ENCODE measurements around the gene PPM1G. TPM values are rescaled to one million over a fixed set of nuclear protein-coding genes. Genes with fewer than 3 reads are reported as not detected.

The PPM1G gene, protein sequence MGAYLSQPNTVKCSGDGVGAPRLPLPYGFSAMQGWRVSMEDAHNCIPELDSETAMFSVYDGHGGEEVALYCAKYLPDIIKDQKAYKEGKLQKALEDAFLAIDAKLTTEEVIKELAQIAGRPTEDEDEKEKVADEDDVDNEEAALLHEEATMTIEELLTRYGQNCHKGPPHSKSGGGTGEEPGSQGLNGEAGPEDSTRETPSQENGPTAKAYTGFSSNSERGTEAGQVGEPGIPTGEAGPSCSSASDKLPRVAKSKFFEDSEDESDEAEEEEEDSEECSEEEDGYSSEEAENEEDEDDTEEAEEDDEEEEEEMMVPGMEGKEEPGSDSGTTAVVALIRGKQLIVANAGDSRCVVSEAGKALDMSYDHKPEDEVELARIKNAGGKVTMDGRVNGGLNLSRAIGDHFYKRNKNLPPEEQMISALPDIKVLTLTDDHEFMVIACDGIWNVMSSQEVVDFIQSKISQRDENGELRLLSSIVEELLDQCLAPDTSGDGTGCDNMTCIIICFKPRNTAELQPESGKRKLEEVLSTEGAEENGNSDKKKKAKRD
- 152 to 176 TPM (median 176 TPM) in 5 replicates for total RNA-seq (2022; extraction: Qiagen RNA extraction)

GRCh38 chr2:27409321-27410073, at the start of gene PPM1G:
TSS of gene PPM1G (minus strand) at chr2:27409591. CDS start at chr2:27409422, 169 bp downstream.

DNA sequence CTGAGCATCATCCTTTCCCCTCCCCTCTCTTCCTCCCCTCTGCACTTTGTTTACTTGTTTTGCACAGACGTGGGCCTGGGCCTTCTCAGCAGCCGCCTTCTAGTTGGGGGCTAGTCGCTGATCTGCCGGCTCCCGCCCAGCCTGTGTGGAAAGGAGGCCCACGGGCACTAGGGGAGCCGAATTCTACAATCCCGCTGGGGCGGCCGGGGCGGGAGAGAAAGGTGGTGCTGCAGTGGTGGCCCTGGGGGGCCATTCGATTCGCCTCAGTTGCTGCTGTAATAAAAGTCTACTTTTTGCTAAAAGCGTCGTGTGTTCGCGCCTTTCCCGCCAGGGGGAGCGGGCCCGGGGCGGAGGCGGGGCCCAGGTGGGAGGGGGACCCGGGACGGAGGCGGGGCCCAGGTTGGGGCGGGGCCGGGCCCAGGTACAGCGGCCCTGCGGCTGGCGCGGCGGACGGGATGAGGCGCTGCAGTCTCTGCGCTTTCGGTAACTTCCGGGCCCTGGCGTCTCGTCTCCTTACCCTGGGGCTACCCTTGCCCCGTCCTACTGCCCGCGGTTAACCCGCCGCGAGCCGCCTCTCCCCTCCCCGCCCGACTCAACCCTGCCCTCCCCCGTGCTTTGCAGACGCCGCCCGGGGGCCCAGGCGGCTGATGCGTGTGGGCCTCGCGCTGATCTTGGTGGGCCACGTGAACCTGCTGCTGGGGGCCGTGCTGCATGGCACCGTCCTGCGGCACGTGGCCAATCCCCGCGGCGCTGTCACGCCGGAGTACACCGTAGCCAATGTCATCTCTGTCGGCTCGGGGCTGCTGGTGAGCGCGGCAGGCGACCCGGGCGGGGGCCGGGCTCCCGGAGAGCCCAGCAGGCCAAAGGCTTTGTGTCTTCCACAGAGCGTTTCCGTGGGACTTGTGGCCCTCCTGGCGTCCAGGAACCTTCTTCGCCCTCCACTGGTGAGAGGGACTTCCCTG, 32.8 kb upstream of the PPM1G start, which contains the start of gene KRTCAP3:
KRTCAP3 (plus strand) TSS at position 424 of the 962 bp plus-strand sequence; CDS start at position 456, 32 bp downstream.

GRCh38 chr2:27428213-27428977, 19.0 kb upstream of the PPM1G start, which contains the start of gene NRBP1:
TSS of gene NRBP1 (plus strand) at chr2:27428631. CDS start at chr2:27433274, 4,643 bp downstream.

GRCh38 chr2:27380626-27381545, 28.5 kb downstream of the PPM1G start, which contains the start of gene ZNF513:
TSS of gene ZNF513 (minus strand) at chr2:27380734. CDS start at chr2:27380526, 208 bp downstream.

GRCh38 chr2:27370026-27370815, 39.2 kb downstream of the PPM1G start, which contains the start of the genes EIF2B4 and SNX17:
TSS of gene EIF2B4 (minus strand) at chr2:27370338. CDS start at chr2:27370314, 24 bp downstream.
TSS of gene SNX17 (plus strand) at chr2:27370616. CDS start at chr2:27370744, 128 bp downstream.

DNA sequence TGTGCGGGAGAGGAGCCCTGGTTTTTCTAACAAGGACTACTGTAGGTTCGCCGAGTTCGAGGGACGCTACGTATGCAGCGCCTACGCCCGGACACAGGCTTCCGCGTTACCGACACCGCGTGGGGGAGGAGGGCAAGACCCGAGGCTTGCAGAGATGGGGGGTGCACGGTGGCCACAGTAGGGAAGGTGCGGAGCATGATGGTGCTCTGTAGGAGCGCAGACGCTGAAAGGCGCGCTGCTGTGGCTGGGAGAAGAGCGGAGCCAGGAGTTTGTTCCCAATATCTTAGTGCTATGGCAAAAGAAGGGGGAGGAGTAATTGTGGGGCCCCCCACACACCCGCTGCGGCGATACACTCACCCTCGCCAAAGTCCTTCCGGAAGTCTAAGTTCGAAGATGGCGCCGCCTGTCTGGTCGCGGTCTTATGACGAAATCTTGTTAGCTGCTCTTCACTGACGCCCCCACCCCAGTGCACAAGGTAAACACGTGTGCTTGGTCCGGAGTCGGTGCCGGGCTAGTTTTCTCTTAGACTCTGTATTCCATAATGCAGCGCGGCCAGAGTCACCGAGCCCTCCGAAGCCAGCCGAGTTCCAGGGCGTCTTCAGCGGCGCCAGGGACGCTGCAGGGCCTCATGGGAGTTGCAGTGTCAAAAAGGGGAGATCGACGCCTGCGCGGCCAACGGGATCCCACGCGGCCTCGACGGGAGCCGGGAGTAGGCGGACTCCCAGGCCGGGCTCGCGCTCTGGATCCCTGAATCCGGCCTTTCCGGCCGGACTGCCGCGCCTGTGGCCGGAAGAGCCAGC, 52.8 kb downstream of the PPM1G start, which contains the start of gene GTF3C2:
GTF3C2 (minus strand) TSS at position 383 of the 800 bp plus-strand sequence. CDS start 13,210 bp downstream, outside the sequence.

Other genes with a start within 250 kb of the PPM1G start
- gene ATRAID, start 197.6 kb downstream of the PPM1G start, total RNA-seq (2022; extraction: Qiagen RNA extraction), result 203 to 224 TPM (median 205 TPM) in 5 replicates
- 63.3 to 67.2 TPM (median 66.7 TPM) in 5 replicates for gene SLC5A6, start 197.3 kb downstream of the PPM1G start, total RNA-seq (2022; extraction: Qiagen RNA extraction)
- gene CAD, start 192.2 kb downstream of the PPM1G start, total RNA-seq (2022; extraction: Qiagen RNA extraction), result 46.1 to 66.1 TPM (median 64.5 TPM) in 5 replicates
- 1.8 to 3.4 TPM (median 3.3 TPM) in 5 replicates for gene SLC30A3, start 146.5 kb downstream of the PPM1G start, total RNA-seq (2022; extraction: Qiagen RNA extraction)
- not detected in 5 replicates for gene DNAJC5G, start 134.2 kb downstream of the PPM1G start, total RNA-seq (2022; extraction: Qiagen RNA extraction)
- 0.67 to 1.2 TPM (median 0.81 TPM) in 5 replicates for gene TRIM54, start 127.2 kb downstream of the PPM1G start, total RNA-seq (2022; extraction: Qiagen RNA extraction)
- 0.63 to 2.5 TPM (median 1.7 TPM) in 5 replicates for gene UCN, start 101.1 kb downstream of the PPM1G start, total RNA-seq (2022; extraction: Qiagen RNA extraction)
- 76.2 to 97.2 TPM (median 87.4 TPM) in 5 replicates for gene MPV17, start 86.5 kb downstream of the PPM1G start, total RNA-seq (2022; extraction: Qiagen RNA extraction)
- 57.2 to 68.7 TPM (median 63.7 TPM) in 5 replicates for gene GTF3C2, start 52.8 kb downstream of the PPM1G start, total RNA-seq (2022; extraction: Qiagen RNA extraction)
- gene EIF2B4, start 39.3 kb downstream of the PPM1G start, total RNA-seq (2022; extraction: Qiagen RNA extraction), result 51.5 to 60.8 TPM (median 57.1 TPM) in 5 replicates
- gene SNX17, start 39.0 kb downstream of the PPM1G start, total RNA-seq (2022; extraction: Qiagen RNA extraction), result 124 to 133 TPM (median 128 TPM) in 5 replicates
- gene ZNF513, start 28.9 kb downstream of the PPM1G start, total RNA-seq (2022; extraction: Qiagen RNA extraction), result 11.5 to 15.4 TPM (median 13.4 TPM) in 5 replicates
- gene NRBP1, start 19.0 kb upstream of the PPM1G start, total RNA-seq (2022; extraction: Qiagen RNA extraction), result 119 to 140 TPM (median 133 TPM) in 5 replicates
- 0.39 to 0.87 TPM (median 0.45 TPM) in 5 replicates for gene KRTCAP3, start 32.8 kb upstream of the PPM1G start, total RNA-seq (2022; extraction: Qiagen RNA extraction)
- 6.0 to 9.0 TPM (median 7.5 TPM) in 5 replicates for gene IFT172, start 80.2 kb upstream of the PPM1G start, total RNA-seq (2022; extraction: Qiagen RNA extraction)
- 3.8 to 5.3 TPM (median 4.5 TPM) in 5 replicates for gene FNDC4, start 85.6 kb upstream of the PPM1G start, total RNA-seq (2022; extraction: Qiagen RNA extraction)
- gene GCKR, start 87.2 kb upstream of the PPM1G start, total RNA-seq (2022; extraction: Qiagen RNA extraction), result 0.13 to 0.20 TPM (median 0.13 TPM) in 5 replicates
- 18.2 to 21.6 TPM (median 19.3 TPM) in 5 replicates for gene ZNF512, start 173.5 kb upstream of the PPM1G start, total RNA-seq (2022; extraction: Qiagen RNA extraction)
- 3.5 to 4.8 TPM (median 3.8 TPM) in 5 replicates for gene CCDC121, start 219.4 kb upstream of the PPM1G start, total RNA-seq (2022; extraction: Qiagen RNA extraction)
- 56.4 to 64.0 TPM (median 57.1 TPM) in 5 replicates for gene GPN1, start 219.5 kb upstream of the PPM1G start, total RNA-seq (2022; extraction: Qiagen RNA extraction)

Data from A549 treated with dexamethasone at 1 μM for 4 hours (cell line).